Activated T-cell treated with anti-CD3 and anti-CD28 coated beads for 4 hours (primary cell): ENCODE results near the gene SLC8A2.
"Not testable (repeated sequence)": the region's sequence is repeated elsewhere in the genome, so short reads cannot be mapped to it uniquely, and the experiment has no call there.

Source experiments
- DNase-seq: peaks from one replicate; pipeline ENCODE4 v3.0.0-alpha.2; 2020

The SLC8A2 gene

GRCh38 chr19:47429140-47429793, 42.4 kb downstream of the SLC8A2 start:
- no peak for DNase-seq

- peak; percentile 79 for DNase-seq
Observed at GRCh38 chr19:47428177-47428894, 43.4 kb downstream of the SLC8A2 start.

- peak; percentile 62 for DNase-seq
Observed at GRCh38 chr19:47427241-47428176, 44.2 kb downstream of the SLC8A2 start.

GRCh38 chr19:47423203-47423882, 48.4 kb downstream of the SLC8A2 start:
- no peak for DNase-seq

GRCh38 chr19:47422417-47423163, 49.1 kb downstream of the SLC8A2 start:
- no peak for DNase-seq

GRCh38 chr19:47421844-47422395, 49.8 kb downstream of the SLC8A2 start:
- DNase-seq: no peak

GRCh38 chr19:47421244-47421786, 50.4 kb downstream of the SLC8A2 start:
- DNase-seq: no peak

GRCh38 chr19:47419789-47420188, 51.9 kb downstream of the SLC8A2 start:
- DNase-seq: no peak

GRCh38 chr19:47419030-47419783, 52.5 kb downstream of the SLC8A2 start, which contains the start of gene MEIS3:
Gene MEIS3, minus strand, starts transcription at chr19:47419527. Its CDS starts 446 bp downstream, at chr19:47419081.
- no peak for DNase-seq

- no peak for DNase-seq
Observed at GRCh38 chr19:47418692-47419029, 53.0 kb downstream of the SLC8A2 start.

GRCh38 chr19:47417746-47418691, 53.7 kb downstream of the SLC8A2 start:
- no peak for DNase-seq

- DNase-seq: no peak
Observed at GRCh38 chr19:47417107-47417745, 54.5 kb downstream of the SLC8A2 start.

GRCh38 chr19:47416643-47416985, 55.1 kb downstream of the SLC8A2 start:
- no peak for DNase-seq

GRCh38 chr19:47415953-47416642, 55.6 kb downstream of the SLC8A2 start:
- no peak for DNase-seq

- DNase-seq: no peak
Observed at GRCh38 chr19:47414469-47414868, 57.2 kb downstream of the SLC8A2 start.

- DNase-seq: no peak
Observed at GRCh38 chr19:47413941-47414340, 57.8 kb downstream of the SLC8A2 start.

GRCh38 chr19:47411696-47412095, 60.0 kb downstream of the SLC8A2 start:
- DNase-seq: not testable (repeated sequence)

- no peak for DNase-seq
Observed at GRCh38 chr19:47411101-47411500, 60.6 kb downstream of the SLC8A2 start.
